OCI-M2 (cell line): ENCODE results near the gene PLEKHA6.
"Not testable (repeated sequence)": the region's sequence is repeated elsewhere in the genome, so short reads cannot be mapped to it uniquely, and the experiment has no call there.

ENCODE experiments used
- DNase-seq: peaks from one replicate; lab custom pipeline; 2025; ENCODE audit not compliant: unreplicated experiment; lab: John Stamatoyannopoulos, UW

The PLEKHA6 gene

DNA sequence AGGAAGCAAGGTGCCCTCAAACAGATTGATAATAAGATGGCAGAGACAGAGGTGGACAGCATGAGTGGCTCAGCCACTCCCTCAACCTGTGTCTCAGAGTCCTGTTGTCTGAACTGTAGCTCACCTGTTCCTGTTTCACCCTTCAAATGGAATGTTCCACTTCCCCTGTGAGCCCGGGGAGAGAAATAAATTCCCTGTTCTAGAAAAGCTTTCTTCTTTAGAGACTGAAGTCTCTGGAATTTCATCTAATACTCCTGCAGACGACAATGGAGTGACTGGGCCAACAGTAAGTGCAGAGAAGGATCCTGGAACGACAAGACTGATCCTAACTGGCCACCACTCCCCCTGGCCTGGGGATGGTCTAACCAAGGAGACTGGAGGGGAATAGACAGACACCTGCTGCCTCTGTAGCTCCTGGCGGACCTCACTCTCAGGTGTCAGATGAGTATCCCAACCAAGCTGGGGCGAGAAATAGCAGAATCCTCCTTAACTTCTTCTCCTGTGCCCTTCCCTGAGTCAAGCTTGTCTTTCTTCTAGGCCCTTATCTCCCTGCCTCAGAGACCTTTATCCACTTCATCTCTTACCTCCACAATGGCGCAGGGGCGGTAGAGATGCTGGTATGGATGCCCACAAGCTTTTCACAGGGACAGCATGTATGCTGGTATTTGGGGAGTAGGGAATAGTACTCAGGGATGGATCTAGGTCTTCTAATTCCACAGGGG lies 45.4 kb downstream of the PLEKHA6 start:
- no peak for DNase-seq

DNA sequence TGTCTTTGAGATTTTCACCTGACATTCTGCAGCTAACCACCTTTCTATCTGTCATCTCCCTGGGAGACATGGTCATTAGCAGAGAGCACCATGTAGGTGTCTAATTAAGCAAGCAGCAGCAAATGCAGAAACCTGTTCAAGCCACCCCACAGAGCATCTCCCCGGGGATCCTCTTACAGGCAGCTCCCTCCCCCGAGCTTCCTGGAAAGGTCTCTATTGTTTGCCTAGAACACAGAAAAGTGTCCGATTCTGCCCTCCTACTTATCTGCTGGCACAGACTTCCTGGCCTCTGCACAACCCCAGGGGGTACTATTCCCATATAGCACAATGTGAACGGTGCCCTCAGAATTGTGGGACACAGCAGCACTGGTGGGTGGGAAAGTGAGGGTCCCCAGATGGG lies 46.1 kb downstream of the PLEKHA6 start:
- no peak for DNase-seq

DNA sequence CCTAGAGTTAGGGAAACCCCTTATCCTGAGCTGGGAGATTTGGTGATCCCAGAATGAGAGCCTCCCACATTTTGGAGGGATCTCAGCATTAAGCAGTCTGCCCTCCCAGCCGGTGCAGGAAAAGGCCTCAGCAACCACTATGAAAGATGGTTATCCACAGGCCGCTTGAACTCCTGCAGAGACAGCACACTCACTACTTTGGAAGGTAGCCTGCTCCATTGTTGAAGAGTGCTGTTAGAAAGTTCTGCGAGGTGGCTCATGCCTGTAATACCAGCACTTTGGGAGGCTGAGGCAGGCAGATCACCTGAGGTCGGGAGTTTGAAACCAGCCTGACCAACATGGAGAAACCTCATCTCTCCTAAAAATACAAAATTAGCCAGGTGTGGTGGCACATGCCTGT lies 48.8 kb downstream of the PLEKHA6 start:
- DNase-seq = not testable (repeated sequence)

DNA sequence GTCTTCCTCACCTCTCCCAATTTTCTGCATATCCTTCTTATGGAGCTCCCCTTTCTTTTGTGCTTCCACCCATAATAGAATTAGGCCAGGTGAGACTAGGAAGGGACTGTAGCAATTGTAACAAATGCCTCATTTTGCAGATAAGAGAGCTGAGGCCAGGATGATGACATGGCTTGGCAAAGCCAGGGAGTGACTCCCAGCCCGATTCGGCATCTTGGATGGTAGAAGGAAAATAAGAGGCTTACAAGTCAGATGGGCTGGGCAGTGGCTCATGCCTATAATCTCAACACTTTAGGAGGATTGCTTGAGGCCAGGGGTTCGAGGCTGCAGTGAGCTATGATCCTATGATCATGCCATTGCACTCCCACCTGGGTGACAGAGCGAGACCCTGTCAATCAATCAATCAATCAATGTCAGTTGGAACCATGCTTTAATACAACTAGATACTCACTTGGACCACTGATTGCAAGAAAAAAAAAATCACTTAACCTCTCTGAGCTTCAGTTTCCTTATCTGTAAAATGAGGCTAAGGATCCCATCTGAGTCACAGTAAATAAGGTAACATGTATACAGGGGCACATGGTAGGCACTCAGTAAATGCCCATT lies 51.6 kb downstream of the PLEKHA6 start:
- DNase-seq = no peak

DNA sequence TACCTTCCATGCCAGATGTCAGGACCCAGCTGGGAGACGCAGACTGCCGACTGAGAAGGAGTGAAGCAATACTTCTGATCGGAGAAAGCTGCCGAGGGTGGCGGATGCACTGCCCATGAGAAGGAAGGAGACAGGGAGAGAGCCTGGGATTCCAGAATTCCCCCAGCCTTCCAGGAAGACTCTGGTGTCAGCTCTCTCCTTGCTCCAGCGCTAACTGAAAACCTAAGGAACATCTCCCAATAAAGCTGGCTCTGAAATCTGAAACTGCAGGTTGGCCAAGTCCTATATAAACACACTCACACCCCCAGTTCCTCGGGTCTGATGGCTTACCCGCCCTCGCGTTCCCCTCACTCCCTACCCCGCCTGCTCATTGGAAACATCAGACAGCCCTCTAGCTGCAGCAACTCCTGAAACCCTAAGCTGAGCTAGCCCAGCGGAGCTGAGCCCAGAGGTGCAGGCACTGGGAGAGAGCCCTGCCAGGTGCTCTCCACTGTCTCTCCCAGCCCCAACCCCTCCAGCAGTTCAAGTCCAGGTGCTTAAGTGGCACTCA lies 52.3 kb downstream of the PLEKHA6 start:
- DNase-seq = no peak

DNA sequence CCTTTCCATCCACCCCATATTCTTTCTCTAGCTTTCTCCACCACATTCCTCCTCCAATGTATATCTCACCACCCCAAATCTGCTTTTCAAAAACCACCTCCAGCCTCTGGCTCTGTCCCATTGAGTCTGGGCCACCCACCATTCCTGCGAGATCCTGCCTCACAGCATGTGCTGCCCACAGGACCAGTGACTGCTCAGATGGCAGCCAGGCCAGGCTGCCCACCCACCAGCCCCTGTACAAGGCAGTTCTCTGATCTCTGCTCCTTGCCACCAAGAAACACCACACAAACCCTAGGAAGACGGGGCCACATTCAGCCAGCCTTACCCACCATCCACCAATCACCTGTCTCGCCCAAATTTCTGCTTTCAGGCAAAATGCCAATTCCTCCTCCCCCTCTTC lies 53.7 kb downstream of the PLEKHA6 start:
- no peak for DNase-seq

DNA sequence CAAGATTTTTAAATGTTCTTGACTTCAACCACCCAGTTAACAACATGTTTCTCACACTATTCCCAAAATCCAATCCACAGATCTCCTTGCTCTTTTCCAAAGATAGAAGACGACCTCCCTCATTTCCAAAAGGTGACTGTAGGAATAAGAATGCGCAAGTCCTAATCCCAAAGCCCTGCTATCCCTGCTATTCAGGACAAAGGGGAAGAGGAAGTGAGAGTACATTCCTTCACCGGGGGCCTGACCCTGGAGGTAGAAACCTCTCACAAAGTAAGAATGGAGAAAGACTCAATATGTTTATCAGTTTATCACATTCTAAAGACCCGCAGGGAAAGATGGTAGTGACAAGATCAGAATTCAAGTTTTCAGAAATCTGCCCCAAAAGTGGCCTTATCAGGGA lies 55.7 kb downstream of the PLEKHA6 start:
- no peak for DNase-seq

DNA sequence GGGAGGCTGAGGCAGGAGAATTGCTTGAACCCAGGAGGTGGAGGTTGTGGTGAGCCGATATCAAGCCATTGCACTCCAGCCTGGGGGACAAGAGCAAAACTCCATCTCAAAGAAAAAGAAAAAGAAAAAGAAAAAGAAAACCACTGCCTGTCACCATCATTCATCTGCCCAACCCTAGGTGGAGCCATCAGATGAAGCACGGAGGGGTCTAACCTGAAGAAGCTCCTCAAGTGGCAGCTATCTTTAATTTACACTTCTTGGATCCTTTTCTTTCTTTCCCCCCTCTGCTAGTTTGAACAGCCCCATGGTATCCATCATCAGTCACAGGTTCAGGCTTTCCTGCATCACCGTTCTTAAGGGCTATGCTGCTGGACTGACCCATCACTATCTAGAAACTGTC lies 57.0 kb downstream of the PLEKHA6 start:
- no peak for DNase-seq

DNA sequence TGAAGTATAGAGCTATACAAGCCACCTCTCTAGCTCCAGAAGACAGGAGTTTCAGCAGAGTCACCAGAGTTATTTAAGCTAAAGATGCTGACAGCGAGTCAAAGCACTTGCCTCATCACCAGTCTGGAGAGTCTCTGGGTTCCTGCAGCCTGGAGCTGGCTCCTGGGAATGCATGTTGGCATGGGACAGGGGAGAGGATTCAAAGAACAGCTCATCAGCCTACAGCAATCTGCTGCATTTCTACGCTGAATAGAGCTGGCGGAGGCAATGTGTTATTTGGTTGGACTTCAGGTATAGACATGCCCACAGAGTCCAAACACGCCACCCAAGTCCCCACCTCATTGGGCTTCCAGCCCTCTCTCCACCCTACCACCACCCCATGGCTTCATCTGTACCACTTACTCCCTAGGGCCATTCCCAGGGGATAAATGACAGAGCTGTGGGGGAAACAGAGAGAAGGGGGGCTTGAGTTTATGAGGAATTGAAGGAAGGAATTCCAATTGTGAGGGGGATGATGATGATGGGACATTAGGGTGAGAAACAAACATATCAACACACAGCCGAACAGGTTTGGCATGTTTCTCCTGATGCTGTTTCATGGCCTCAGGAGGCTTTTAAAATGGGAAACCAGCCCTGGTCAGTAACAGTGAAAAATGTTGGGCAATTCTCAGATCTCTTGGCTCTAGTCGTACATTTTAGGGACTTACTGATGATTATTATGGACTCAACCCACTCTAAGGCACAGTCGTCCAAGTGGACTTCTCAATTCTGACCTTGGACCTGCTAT lies 58.4 kb downstream of the PLEKHA6 start:
- no peak for DNase-seq

DNA sequence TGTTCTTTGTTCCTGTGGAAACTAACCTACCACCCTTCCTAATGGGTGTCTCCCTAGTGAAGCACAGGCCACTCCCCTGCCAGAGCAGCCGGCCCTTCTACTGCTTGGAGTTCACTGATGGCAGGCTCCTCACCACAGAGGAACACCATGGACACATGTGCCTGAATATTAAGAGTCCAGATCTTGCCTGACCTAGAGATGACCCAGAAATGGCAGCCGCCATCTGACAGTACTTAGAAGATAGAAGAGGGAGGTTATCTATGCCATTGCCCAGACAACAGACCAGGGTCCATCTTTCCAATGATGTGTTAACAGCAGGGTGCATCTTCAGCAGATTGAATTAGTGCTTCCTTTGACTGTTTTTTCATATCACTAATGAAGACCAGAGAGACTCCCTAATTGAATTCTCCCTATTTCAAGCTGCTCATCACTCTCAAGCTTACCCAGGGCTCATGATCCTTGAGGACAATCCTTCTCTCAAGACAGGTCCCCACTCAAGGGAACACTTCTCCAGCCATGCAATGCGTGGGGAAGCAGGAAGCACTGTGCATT lies 59.8 kb downstream of the PLEKHA6 start:
- no peak for DNase-seq

DNA sequence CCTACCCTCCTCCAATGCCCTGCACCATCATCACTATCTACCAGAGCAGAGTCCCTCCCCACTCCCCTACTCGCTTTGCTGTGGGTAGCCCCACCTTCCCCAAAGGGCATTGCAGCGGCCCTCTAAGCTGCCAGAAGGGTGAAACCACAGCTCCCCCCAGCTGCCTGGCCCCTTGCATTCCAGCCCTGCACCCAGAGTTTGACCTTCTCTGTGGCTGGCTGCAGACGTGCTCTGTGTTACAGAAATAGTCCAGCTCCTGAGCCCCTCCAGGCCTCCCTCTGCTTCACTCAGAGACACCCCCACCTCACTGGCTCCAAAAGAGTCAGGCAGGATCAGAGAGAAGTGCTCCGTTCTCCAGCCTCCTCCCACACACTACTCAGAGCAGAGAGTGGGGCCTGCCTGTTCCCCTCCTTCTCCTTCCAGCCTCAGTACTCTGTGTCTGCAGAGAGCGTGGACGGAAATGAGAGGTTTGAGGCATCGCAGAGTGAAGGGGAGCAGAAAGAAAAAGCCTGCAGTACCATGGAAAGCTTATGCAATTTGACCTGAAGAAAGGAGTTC lies 63.2 kb downstream of the PLEKHA6 start:
- no peak for DNase-seq

DNA sequence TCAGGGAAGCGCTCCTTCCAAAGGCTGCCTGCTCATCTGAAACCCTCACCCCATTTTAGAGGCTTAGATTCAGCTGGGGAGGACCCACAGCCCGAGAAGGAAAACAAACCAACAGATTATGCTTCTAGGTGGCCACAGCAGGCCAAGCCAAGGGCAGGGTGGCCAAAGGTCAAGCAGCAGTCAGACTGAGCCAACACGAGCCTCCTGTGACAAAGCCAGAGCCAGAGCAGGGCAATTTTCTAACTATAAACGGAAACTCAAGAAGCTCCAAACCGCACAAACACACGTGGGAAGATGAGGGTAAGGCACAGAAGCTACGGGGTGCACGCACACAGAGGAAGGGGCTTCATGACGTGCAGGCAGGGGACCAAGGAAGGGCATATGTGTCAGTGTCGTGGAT lies 64.1 kb downstream of the PLEKHA6 start:
- DNase-seq = no peak

DNA sequence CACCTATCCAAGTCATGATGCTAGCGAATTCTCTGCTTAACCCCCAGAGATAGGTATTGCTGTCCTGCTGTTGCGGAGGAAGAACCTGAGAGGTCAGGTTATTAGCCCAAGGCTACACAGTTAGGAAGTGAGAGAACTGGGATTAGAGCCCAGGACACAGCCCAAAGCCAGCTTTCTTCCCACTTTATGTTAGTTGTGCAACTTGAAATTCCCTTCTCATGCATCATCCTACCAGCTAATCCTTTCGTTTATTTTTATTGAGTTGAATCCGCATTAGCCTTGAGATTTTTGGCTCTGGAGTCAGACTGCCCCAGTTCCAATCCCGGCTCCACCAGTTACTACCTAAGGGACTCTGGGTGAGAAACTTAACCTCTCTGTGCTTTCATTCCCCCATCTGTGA lies 65.4 kb downstream of the PLEKHA6 start:
- no peak for DNase-seq

DNA sequence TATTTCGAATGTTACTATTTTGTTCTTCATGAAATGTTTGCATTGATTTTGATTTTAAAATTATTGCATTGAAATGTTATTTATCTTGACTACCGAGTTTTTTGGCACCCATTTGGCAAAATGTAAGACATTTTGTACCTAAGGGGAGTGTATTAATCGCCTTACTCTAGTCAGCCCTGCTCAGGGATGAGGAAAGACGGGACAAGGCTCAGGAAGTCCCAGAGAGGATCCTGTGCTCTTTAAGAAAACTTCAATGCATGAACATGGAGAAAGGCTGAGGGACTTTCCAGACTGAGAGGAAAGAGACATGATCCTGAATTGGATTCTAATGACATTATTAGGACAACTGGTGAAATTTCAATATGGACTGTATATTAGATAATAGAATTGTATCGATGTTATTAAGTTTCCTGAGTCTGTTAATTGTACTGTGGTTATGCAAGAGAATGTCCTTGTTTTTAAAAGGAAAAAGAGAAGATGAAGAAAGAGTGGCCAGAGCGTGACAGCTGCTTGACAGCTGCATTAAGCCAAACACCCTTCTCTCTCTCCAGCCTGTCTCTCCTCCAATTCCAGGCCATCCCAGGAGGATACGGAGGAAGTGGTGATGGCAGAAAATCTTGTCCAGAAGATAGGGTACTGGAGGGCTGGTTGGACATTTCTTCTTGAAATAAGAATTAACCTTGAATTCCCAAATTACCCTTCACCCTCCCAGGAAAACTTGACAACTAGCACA lies 66.0 kb downstream of the PLEKHA6 start:
- DNase-seq = no peak

DNA sequence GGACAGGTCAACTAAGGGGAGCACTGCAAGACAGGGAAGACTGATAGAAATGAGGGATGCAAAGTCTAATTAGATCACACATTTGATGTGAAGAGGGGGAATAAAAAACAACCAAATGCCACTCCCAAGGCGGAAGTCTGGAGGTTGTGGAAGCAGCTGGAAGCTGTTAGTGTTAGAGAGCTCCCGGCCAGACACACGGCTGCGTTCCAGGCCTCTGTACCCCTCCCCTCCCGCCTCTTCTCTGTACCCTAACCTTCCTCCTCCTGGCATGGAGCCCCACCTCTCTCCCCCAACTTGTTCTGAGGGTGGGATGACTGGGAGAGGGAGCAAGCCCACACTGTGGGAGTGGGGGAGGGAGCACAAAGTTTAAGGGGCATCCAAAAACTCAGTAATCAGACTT lies 67.0 kb downstream of the PLEKHA6 start:
- no peak for DNase-seq

DNA sequence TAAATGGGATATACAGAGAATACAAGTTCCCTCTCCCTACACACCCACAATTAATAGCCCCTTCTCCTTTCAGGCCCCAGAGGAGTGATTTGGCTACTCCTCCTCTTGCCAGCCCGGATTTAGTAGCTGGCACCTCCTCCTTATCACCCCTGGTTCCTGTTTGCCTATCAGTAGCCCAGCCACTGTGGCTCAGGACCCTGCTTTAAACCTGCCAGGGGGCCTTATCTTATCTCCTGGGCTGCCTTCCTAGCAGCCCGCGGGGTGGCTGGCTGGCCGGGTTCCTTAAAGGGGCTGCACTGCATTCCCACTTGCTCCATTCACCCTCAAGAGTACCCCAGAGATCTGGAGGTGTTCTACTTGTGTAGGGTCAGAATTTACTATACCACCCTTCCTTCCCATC lies 70.4 kb downstream of the PLEKHA6 start:
- DNase-seq = no peak

DNA sequence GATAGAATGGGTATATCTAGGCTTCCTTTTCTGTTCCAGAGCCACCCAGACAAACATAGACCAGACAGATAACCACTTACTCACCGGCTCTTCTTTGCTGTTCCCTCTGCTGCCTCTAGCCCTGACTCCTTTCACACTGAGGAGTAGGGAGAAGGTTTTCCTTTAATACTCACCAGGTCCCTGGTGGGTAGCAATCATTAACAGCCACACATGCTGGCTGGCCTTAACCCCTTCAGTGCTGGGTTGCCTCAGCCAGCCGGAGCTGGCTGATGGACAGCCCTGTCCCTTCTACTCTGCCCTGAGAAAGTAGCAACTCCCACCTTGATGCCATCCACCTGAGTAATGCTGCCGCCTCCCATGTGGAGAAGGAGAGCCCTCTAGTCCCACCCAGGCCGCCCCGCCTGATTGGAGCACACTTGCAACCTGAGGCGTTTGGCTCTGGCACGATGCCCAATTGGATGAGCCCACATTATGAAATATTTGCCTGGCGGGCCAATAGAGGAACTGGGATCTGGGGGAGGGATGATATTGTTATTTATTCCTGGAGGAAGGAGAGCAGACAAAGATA lies 71.6 kb downstream of the PLEKHA6 start:
- DNase-seq = no peak

DNA sequence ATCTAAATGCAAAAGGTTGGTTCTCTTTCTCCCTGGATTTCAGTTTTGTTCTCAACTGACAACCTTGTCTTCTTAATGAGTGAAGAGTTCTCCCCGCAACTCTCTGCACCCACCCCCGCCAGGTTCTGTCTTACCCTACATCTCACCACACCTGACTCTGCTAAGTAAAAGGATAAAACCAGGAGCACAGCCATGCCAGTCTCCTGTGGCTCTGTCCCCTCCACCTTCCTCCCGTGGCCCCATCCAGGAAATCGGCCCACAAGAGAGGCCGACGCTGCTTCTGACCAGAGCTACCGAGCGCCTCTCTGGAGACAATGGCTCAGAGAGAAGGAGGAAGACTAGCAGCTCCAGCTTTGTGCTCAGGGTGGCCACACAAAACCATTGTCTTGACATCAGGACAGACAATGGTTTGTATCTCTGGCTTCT lies 72.2 kb downstream of the PLEKHA6 start:
- DNase-seq = no peak

DNA sequence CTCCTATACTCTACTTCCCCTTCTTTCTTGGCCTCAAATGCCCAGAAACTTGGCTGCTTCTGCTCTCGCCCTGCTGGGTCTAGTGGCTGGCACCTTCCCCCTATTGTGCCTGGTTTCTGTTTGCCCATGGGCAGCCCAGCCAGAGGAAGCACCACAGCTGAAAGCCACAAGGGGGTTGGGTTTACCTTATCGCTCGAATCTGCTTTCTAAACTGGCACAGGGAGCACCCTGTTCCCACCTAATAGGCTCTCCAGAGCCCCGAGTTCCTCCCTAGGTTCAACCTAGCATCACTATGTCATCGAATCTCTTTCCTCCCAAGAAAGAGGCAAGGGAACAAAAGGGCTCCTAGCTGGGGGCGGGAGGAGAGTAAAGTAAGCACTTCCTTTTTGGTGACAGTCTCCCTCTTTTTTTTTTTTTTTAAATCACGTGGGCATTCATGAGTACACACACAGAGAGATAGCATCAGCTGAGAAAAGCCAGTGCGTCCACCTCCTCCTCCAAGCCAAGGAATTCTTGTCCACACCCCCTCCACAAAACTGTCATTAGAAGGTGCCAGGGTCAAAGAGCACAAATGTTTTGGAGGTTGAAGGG lies 72.8 kb downstream of the PLEKHA6 start:
- no peak for DNase-seq

DNA sequence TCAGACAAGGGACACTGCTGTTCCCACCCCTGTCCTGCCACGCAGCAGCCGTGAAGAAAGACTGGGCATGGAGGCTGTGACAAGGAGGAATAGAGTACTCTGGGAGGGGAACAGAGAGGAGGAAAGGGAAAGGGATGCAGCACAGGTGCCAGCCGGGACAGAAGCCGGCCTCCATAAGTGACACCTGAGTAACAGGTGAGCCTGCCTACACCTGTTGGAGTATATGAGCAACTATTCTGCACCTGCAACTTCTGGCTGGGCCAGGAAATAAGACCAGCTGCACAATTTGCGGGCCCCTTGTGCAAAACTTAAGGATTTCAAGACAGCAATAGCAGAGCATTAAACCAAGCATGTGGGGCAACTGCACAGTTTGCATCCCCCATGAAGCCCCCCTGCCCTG lies 73.4 kb downstream of the PLEKHA6 start:
- no peak for DNase-seq
